HG03064 (cell line): ENCODE measurements around the gene TBCCD1.
A peak's percentile ranks its signal among the peaks of the same experiment; 100 is the strongest.

Experiments used
- ATAC-seq: cut with Tn5 transposase; IDR thresholded peaks from one replicate; pipeline ENCODE4 v1.9.1; 2021; ENCODE audit warnings: low read depth; ENCODE audit not compliant: unreplicated experiment

TBCCD1 gene

DNA sequence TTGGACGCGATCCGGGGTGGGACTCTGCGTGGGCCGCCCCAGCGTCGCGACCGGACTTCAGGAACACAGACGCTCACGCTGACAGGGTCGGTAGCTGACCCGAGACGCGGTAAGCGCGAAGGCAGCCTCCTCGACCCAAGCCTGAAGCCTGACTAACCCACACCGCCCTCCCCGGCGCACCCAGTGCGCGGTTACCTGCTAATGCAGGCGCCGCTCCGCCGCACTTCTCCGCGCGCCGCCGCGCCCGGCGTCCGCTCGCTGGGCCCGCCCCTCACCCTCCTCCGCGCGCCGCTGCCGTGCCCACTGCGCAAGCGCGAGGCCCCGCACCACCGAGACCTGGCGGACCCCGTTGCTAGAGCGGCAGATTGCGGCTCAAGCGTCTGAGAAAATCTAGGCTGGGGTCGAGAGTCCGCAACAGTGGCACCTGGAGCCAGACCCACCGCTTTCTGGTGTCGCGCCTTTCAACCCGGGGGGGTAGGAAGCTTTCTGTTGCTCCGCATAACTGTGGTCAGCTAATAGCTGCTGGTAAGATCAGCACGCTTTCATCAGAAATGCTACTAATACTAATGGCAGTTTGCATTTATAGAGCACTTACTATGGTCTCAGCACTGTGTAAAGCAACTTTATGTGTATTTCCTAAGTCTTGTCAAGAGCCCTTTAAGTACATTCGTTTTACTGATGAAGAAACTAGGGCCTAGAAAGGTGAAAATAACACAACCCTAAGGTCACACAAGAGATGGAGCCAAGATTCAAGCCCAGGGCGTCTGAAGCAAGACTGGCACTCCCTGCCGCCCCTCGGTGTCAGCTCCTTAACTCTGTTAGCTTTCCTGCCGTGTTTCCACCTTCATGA lies at the start of gene TBCCD1:
TSS of gene TBCCD1 (minus strand) at position 268 of the 850 bp plus-strand sequence. CDS start 3,010 bp downstream, outside the sequence.
- ATAC-seq, result peak; percentile 39

GRCh38 chr3:186616299-186616617 lies 49.1 kb upstream of the TBCCD1 start:
- no peak for ATAC-seq

- peak; percentile 62 for ATAC-seq
Measured at GRCh38 chr3:186614597-186615483, 47.7 kb upstream of the TBCCD1 start.

- ATAC-seq, result no peak
Measured at GRCh38 chr3:186614266-186614596, 47.1 kb upstream of the TBCCD1 start.

- no peak for ATAC-seq
Measured at GRCh38 chr3:186613637-186614265, 46.6 kb upstream of the TBCCD1 start.

- ATAC-seq, result no peak
Measured at GRCh38 chr3:186612721-186613636, 45.8 kb upstream of the TBCCD1 start, which contains the start of gene AHSG. AHSG (plus strand) TSS chr3:186613060; CDS start chr3:186613142, 82 bp downstream.

DNA sequence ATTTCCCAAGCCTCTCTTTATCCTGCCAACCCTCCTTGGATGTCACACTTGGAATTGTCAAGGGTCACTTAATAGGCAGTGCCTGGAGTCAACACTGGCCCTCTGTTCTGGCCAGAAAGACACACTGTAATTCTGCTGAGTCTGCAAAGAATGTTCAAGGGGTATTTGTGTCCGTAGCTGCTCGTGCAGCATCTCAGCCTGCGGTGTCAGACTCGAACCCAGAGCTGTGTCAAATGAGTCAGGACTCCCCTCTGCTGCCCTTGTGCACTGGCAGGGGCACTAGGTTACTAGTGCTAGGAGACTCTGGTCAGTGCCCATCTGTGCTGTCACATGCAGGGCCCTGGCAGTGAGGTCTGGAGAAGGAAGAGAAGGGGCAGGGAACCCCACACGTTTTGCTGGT lies 44.9 kb upstream of the TBCCD1 start:
- ATAC-seq, result no peak

DNA sequence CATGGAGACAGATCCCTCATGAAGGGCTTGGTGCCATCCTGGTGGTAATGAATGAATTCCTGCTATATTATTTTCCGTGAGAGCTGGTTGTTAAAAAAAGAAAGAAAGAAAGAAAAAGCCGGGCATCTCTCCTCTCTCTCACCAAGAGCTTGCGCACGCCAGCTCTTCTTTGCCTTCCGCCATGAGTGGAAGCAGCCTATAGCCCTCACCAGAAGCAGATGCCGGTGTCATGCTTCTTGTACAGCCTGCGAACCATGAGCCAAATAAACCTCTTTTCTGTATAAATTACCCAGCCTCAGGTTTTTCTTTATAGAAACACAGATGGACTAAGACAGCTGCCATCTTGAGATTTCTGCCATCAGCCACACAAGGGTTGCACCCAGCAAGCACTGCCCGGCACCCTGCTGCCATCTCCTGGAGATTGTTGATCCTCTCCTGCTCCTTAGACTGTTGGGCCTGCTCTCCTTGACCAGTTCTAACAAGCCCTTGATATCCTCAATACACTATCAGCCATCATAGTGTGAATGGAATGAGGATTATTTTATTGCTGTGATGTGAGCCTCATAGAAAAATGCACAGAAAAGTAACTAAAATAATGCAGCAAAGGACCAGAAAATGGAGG lies 42.2 kb upstream of the TBCCD1 start:
- ATAC-seq, result no peak

DNA sequence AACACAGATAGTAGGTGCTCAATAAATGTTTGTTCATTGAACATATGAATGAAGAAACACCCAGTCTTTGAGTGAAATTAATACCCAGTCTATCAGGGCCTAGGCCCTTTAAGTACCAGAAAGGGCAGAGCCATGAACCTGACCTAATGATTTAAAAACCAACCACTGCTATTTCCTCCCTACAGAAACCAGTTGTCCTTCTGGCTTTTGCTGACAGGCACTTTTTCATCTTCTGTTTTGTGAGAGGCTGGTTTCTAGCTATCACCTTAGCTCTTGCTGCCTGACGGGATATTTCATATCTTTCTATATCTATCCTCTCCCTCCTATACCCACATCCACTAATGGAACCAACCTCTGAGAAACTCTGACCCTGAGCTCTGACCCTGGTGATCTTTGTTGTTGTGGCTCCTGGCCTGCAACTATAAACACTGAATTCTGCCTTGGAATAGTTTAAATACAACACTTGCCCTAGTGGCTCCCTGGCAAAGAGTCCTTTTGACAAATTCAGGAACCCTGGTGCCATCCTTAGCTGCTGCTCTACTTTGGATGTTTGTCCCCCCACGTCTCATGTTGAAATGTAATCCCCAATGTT lies 41.6 kb upstream of the TBCCD1 start:
- no peak for ATAC-seq

- ATAC-seq, result no peak
Measured at GRCh38 chr3:186605561-186606545, 38.7 kb upstream of the TBCCD1 start.

DNA sequence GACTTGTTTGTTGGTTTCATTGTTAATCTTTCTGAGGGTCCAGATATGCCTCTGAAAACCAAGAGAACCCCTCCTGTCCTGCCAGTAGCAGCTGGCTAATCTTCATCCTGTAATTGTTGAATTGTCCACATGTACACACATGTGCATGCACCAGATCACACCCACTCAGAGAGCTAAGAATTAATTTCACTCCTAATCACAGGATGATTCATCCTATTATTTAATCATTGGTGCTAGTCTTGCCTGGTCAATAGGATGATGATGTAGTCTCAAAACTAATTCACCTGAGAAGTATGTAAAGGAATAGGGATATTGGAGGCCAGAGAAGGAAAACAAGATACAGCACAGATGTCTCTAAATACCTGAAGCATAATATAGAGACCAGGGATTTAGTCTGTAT lies 37.9 kb upstream of the TBCCD1 start:
- ATAC-seq, result no peak

DNA sequence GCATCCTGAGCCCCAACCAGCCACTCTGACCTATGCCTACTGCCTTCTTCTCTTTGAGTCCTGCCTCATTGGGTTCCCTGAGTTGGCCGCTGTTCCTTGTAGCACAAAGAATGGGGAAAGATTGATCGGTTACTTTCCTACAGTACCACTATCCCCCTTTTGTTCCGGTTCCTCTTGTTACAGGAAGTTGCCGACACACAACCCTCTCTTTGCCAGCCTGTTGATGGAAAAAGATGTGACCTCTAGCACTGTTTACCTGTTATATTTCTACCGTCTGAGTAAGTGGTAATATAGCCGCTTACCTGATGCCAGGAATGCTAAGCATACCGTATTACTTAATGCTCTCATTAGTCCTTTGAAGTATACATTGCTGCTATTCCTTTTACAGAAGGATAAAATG lies 36.0 kb upstream of the TBCCD1 start:
- no peak for ATAC-seq

DNA sequence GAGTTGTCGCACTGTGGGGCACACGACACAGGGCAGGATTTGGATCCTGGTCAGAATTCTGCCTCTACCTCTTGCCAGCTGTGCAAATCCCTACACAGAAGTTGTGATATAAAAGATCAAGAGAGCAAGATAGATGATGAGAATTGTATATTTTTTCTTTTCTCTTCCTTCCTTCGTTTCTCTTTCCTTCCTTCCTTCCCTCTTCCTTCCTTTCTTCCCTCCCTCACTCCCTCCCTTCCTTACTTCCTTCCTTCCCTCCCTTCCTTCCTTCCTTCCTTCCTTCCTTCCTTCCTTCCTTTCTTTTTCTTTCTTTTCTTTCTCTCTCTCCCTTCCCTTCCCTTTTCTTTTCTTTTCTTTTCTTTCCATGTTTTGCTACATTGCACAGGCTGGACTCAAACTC lies 33.8 kb upstream of the TBCCD1 start:
- no peak for ATAC-seq

- no peak for ATAC-seq
Measured at GRCh38 chr3:186599785-186600166, 32.6 kb upstream of the TBCCD1 start.

DNA sequence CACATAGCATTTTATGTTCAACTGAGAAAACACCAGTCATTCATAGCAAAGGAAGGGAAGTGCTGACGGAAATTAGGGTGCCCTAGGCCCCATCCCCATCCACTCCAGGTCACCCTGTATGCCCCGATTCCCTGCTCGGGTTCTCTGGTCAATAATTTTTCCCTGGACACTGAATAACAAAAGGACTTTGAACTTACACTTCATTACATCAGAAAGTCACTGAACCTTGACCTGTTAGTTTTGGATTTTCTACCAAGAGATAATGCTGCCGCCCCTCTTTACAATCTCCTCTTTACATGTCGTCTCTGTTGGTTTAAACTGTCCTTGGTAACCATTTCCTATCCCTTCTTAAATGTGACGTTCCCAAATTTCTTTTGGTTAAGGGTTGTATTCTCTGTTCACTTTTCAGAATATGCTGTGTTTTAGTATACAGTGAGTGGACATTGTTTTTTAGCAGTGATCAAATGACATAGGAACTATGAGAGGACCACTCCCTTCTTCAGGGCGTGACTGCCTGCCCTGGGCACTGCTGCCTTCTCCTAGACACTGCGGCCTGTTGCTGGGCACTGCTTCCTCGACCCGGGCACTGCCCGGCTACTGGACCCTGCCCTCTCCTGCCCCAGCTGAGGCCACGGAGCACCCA lies 32.1 kb upstream of the TBCCD1 start:
- no peak for ATAC-seq

DNA sequence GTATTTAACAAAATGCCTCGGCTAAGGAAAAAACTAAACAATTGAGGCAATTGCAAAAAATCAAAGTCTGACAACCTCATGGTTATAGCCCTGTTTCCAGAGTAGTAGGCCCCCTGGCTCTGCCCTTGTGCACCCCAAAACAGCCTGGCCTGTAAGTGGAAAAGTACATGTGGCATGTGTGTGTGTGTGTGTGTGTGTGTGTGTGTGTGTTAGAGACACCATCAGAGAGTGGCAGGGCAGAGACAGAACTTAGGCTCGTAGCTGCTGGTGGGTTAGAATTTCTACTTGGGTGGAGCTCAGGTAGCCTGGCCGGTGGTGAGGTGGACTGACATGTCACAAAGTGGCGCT lies 31.6 kb upstream of the TBCCD1 start:
- ATAC-seq, result no peak

- ATAC-seq, result no peak
Measured at GRCh38 chr3:186598108-186598784, 31.1 kb upstream of the TBCCD1 start.
